Thyroid gland (tissue), 4 donors: ENCODE measurements around the gene KRT33A. TPM values are rescaled to one million over a fixed set of nuclear protein-coding genes. Genes with fewer than 3 reads are reported as not detected.
A peak's percentile ranks its signal among the peaks of the same experiment; 100 is the strongest.

Experiments used
- DNase-seq, 2 donors: peaks; one replicate each; pipeline ENCODE4 v3.0.0-alpha.2; 2019
- H3K27ac ChIP-seq, 3 donors: fragments of 200-600 bp; sonication (generic); 1 replicate in 2 of 3; 2 replicates in 1 of 3; pipeline ENCODE4 v1.5.1; 2016 to 2019; ENCODE audit warnings: mild to moderate bottlenecking in 1 of 3, moderate library complexity in 1 of 3
- H3K27me3 ChIP-seq: fragments of 200-600 bp; sonication (generic); one replicate; pipeline ENCODE4 v1.5.1; 2019
- H3K36me3 ChIP-seq, 2 donors: fragments of 200-600 bp; sonication (generic); one replicate each; pipeline ENCODE4 v1.5.1; 2016 to 2019
- H3K4me1 ChIP-seq, 2 donors: fragments of 200-600 bp; sonication (generic); one replicate each; pipeline ENCODE4 v1.5.1; 2017 to 2019
- H3K4me3 ChIP-seq, 3 donors: fragments of 200-600 bp; sonication (generic); replicated peaks in 1 of 3; 1 replicate in 2 of 3; 2 replicates in 1 of 3; pipeline ENCODE4 v1.5.1; 2016; ENCODE audit warnings: mild to moderate bottlenecking in 1 of 3
- H3K9me3 ChIP-seq: fragments of 200-600 bp; sonication (generic); one replicate; pipeline ENCODE4 v1.5.1; 2017
- POLR2A ChIP-seq, 2 donors: fragments of 450-650 bp; IDR thresholded peaks; one replicate each; pipeline ENCODE4 v1.6.1; 2017; ENCODE audit warnings: antibody characterized with exemption in 2 of 2, mild to moderate bottlenecking in 2 of 2, moderate library complexity in 1 of 2
- WGBS, 2 donors: methylation state at CpG; one replicate each; pipeline ENCODE4 v1.1.5; 2017; 5-methylcytosine and 5-hydroxymethylcytosine counted together
- intact Hi-C: fragments of 100-400 bp; cut with DNase I; formaldehyde crosslinking; loops from one replicate; pipeline ENCODE4 v1.15.1; 2023
- total RNA-seq, 4 donors: library from RNA; depleted of rRNA; stranded (reverse); fragments of >200 nt; gene quantifications; one replicate each; pipeline ENCODE4 v1.2.3, GENCODE V29; 2016
- TF ChIP-seq, protein P1 (sequence below), 6 experiments: fragments of 200-600 bp in 3 of 6; fragments of 450-650 bp in 3 of 6; sonication (generic) in 3 of 6; IDR thresholded peaks; one replicate each; pipeline ENCODE4 v1.5.1; 2016 to 2019; ENCODE audit warnings: antibody characterized with exemption in 6 of 6, mild to moderate bottlenecking in 2 of 6, inconsistent platforms in 1 of 6, moderate library complexity in 1 of 6

Gene KRT33A
- total RNA-seq, 4 donors from 2014 or later: not detected

- H3K4me1 ChIP-seq: peaks cover 0 to 18% of the 10 kb centered on the region in 2 donors
- H3K27ac ChIP-seq: no peak overlapping the region
- H3K36me3 ChIP-seq: no peaks in the 10 kb centered on the region
- DNase-seq: peak; percentile 27 to 49
- intact Hi-C loops: no loop called here
- 54 to 74% methylated on average over 7 to 10 of the region's 10 CpGs for WGBS, 2 donors
- no peaks in the 10 kb centered on the region for H3K9me3 ChIP-seq
- H3K27me3 ChIP-seq: no peaks in the 10 kb centered on the region
- TF ChIP-seq, protein P1, sequence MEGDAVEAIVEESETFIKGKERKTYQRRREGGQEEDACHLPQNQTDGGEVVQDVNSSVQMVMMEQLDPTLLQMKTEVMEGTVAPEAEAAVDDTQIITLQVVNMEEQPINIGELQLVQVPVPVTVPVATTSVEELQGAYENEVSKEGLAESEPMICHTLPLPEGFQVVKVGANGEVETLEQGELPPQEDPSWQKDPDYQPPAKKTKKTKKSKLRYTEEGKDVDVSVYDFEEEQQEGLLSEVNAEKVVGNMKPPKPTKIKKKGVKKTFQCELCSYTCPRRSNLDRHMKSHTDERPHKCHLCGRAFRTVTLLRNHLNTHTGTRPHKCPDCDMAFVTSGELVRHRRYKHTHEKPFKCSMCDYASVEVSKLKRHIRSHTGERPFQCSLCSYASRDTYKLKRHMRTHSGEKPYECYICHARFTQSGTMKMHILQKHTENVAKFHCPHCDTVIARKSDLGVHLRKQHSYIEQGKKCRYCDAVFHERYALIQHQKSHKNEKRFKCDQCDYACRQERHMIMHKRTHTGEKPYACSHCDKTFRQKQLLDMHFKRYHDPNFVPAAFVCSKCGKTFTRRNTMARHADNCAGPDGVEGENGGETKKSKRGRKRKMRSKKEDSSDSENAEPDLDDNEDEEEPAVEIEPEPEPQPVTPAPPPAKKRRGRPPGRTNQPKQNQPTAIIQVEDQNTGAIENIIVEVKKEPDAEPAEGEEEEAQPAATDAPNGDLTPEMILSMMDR (IDR thresholded peaks at IDR 0.05): no peak
- TF ChIP-seq POLR2A (IDR thresholded peaks at IDR 0.05): no peak
- H3K4me3 ChIP-seq: no peak overlapping the region
Observed at GRCh38 chr17:41308251-41308917, 42.2 kb downstream of the KRT33A start.

GRCh38 chr17:41307647-41308046 is 43.0 kb downstream of the KRT33A start:
- H3K27ac ChIP-seq: no peak overlapping the region
- TF ChIP-seq, protein P1 (IDR thresholded peaks at IDR 0.05): no peak
- no peak for TF ChIP-seq POLR2A (IDR thresholded peaks at IDR 0.05)
- no peak overlapping the region for H3K4me3 ChIP-seq
- no peaks in the 10 kb centered on the region for H3K9me3 ChIP-seq
- H3K4me1 ChIP-seq: peaks cover 0 to 18% of the 10 kb centered on the region in 2 donors
- intact Hi-C loops: no loop called here
- H3K36me3 ChIP-seq: no peaks in the 10 kb centered on the region
- peak; percentile 69 to 77 for DNase-seq
- 60 to 64% methylated on average over 9 of the region's 9 CpGs for WGBS, 2 donors
- H3K27me3 ChIP-seq: no peaks in the 10 kb centered on the region

DNA sequence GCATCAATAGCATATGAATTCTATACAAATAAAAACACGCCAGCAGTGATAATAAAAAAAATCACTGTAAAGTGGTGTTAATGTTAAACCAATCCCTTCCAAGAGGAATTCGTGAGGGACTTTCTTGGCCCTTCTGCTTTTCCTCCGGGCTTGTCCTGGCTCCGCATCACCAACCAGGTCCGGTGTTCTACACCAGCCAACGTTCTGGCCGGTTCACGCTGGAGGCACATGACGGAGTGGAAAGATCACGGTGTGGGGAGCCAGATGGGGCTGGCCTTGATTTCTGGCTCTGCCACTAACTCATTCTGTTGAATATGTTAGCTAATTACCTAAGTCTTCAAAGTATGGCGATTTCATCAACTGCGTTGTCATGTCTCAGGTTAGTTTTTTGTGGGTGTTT is 46.5 kb downstream of the KRT33A start:
- Histone ChIP-seq H3K27ac (no peak overlapping the region), H3K36me3 (no peaks in the 10 kb centered on the region), H3K4me1 (peaks cover 0 to 18% of the 10 kb centered on the region in 2 donors), H3K9me3 (no peaks in the 10 kb centered on the region), H3K4me3 (no peak overlapping the region), H3K27me3 (no peaks in the 10 kb centered on the region)
- no peak for DNase-seq
- 82 to 86% methylated on average over 12 of the region's 12 CpGs for WGBS, 2 donors
- intact Hi-C loops: no loop called here
- no peak for TF ChIP-seq POLR2A (IDR thresholded peaks at IDR 0.05)
- TF ChIP-seq, protein P1 (IDR thresholded peaks at IDR 0.05): no peak

- intact Hi-C loops: no loop called here
- no peak for DNase-seq
- no peak for TF ChIP-seq POLR2A (IDR thresholded peaks at IDR 0.05)
- TF ChIP-seq, protein P1 (IDR thresholded peaks at IDR 0.05): no peak
- Histone ChIP-seq H3K27ac (no peak overlapping the region), H3K36me3 (no peaks in the 10 kb centered on the region), H3K4me3 (no peak overlapping the region), H3K4me1 (peaks cover 0 to 7% of the 10 kb centered on the region in 2 donors), H3K9me3 (no peaks in the 10 kb centered on the region), H3K27me3 (no peaks in the 10 kb centered on the region)
- 82 to 89% methylated on average over 4 of the region's 4 CpGs for WGBS, 2 donors
Observed at GRCh38 chr17:41302981-41303380, 47.6 kb downstream of the KRT33A start.
